Measurements from ENCODE around the gene DIP2A.

The DIP2A gene

GRCh38 chr21:46538262-46538661 lies 79.6 kb downstream of the DIP2A start:
- DNase-seq = no peak

GRCh38 chr21:46538851-46539666 lies 80.4 kb downstream of the DIP2A start:
- no peak for DNase-seq

GRCh38 chr21:46540087-46540710 lies 81.5 kb downstream of the DIP2A start:
- no peak for DNase-seq

GRCh38 chr21:46542588-46543124 lies 84.0 kb downstream of the DIP2A start:
- no peak for DNase-seq

GRCh38 chr21:46543306-46543705 lies 84.6 kb downstream of the DIP2A start:
- no peak for DNase-seq

GRCh38 chr21:46544003-46544402 lies 85.3 kb downstream of the DIP2A start:
- no peak for DNase-seq

GRCh38 chr21:46544824-46545223 lies 86.1 kb downstream of the DIP2A start:
- no peak for DNase-seq

- DNase-seq = no peak
These were observed 86.7 kb downstream of the DIP2A start for GRCh38 chr21:46545363-46545762.

- DNase-seq = no peak
These were observed 87.2 kb downstream of the DIP2A start for GRCh38 chr21:46545911-46546310.

GRCh38 chr21:46546799-46547198 lies 88.1 kb downstream of the DIP2A start:
- DNase-seq = no peak

- DNase-seq = no peak
These were observed 91.0 kb downstream of the DIP2A start for GRCh38 chr21:46549650-46550049.

GRCh38 chr21:46550116-46550941 lies 91.6 kb downstream of the DIP2A start:
- DNase-seq = no peak

- no peak for DNase-seq
These were observed 93.0 kb downstream of the DIP2A start for GRCh38 chr21:46551636-46552241.

GRCh38 chr21:46552274-46552673 lies 93.6 kb downstream of the DIP2A start:
- no peak for DNase-seq

- no peak for DNase-seq
These were observed 94.2 kb downstream of the DIP2A start for GRCh38 chr21:46552865-46553379.

- no peak for DNase-seq
These were observed 95.3 kb downstream of the DIP2A start for GRCh38 chr21:46553993-46554392.

- no peak for DNase-seq
These were observed 95.9 kb downstream of the DIP2A start for GRCh38 chr21:46554431-46555224.

- DNase-seq = no peak
These were observed 96.5 kb downstream of the DIP2A start for GRCh38 chr21:46555225-46555617.

- DNase-seq = no peak
These were observed 97.0 kb downstream of the DIP2A start for GRCh38 chr21:46555678-46556077.

- DNase-seq = no peak
These were observed 98.1 kb downstream of the DIP2A start for GRCh38 chr21:46556802-46557201.

- no peak for DNase-seq
These were observed 98.8 kb downstream of the DIP2A start for GRCh38 chr21:46557469-46557868.

- no peak for DNase-seq
These were observed 99.3 kb downstream of the DIP2A start for GRCh38 chr21:46557919-46558392.
